Activated CD4-positive, alpha-beta T cell treated with anti-CD3 and anti-CD28 coated beads for 4 hours (primary cell): ENCODE results near the gene SPNS3.

Experiments used
- DNase-seq, 2 donors: peaks; one replicate each; pipeline ENCODE4 v3.0.0-alpha.2; 2020

The SPNS3 gene

GRCh38 chr17:4512156-4513112 is 78.7 kb downstream of the SPNS3 start:
- no peak for DNase-seq

- no peak for DNase-seq
These were observed 79.6 kb downstream of the SPNS3 start for GRCh38 chr17:4513113-4514032.

GRCh38 chr17:4514206-4514605 is 80.5 kb downstream of the SPNS3 start:
- no peak for DNase-seq

- no peak for DNase-seq
These were observed 81.0 kb downstream of the SPNS3 start for GRCh38 chr17:4514779-4515178.

- no peak for DNase-seq
These were observed 81.8 kb downstream of the SPNS3 start for GRCh38 chr17:4515501-4515900.

GRCh38 chr17:4516735-4517134 is 83.0 kb downstream of the SPNS3 start:
- no peak for DNase-seq

- DNase-seq: no peak
These were observed 85.2 kb downstream of the SPNS3 start for GRCh38 chr17:4518901-4519300.

GRCh38 chr17:4519361-4519788 is 85.6 kb downstream of the SPNS3 start:
- DNase-seq: no peak

- DNase-seq: no peak
These were observed 86.5 kb downstream of the SPNS3 start for GRCh38 chr17:4520060-4520893.

GRCh38 chr17:4520894-4521600 is 87.3 kb downstream of the SPNS3 start:
- DNase-seq: no peak

GRCh38 chr17:4522661-4523060 is 88.9 kb downstream of the SPNS3 start:
- no peak for DNase-seq

- no peak for DNase-seq
These were observed 90.2 kb downstream of the SPNS3 start for GRCh38 chr17:4523946-4524345.

- DNase-seq: no peak
These were observed 92.1 kb downstream of the SPNS3 start for GRCh38 chr17:4525691-4526397.

GRCh38 chr17:4527134-4527533 is 93.4 kb downstream of the SPNS3 start:
- no peak for DNase-seq

- DNase-seq: no peak
These were observed 93.9 kb downstream of the SPNS3 start for GRCh38 chr17:4527566-4528125.

GRCh38 chr17:4529533-4530152 is 95.9 kb downstream of the SPNS3 start:
- DNase-seq: no peak

GRCh38 chr17:4530799-4531730 is 97.3 kb downstream of the SPNS3 start:
- no peak for DNase-seq

GRCh38 chr17:4531988-4532736 is 98.4 kb downstream of the SPNS3 start:
- no peak for DNase-seq
